IPS-15b (cell line): ENCODE data around the gene PSMD7.

ENCODE experiments used
- H3K27me3 ChIP-seq: one replicate; pipeline ENCODE4 v1.6.1; 2013; ENCODE audit warnings: low read length; ENCODE audit not compliant: control insufficient read depth, insufficient read depth
- H3K36me3 ChIP-seq: one replicate; pipeline ENCODE4 v1.6.1; 2013; ENCODE audit warnings: low read length; ENCODE audit not compliant: control insufficient read depth, insufficient read depth
- H3K4me1 ChIP-seq: one replicate; pipeline ENCODE4 v1.6.1; 2013; ENCODE audit warnings: mild to moderate bottlenecking, low read length; ENCODE audit not compliant: control insufficient read depth, insufficient read depth
- H3K4me3 ChIP-seq: one replicate; pipeline ENCODE4 v1.5.1; 2013; ENCODE audit warnings: low read depth, low read length
- H3K9ac ChIP-seq: one replicate; pipeline ENCODE4 v1.6.1; 2013; ENCODE audit warnings: low read depth, mild to moderate bottlenecking, low read length
- H3K9me3 ChIP-seq: one replicate; pipeline ENCODE4 v1.6.1; 2013; ENCODE audit warnings: mild to moderate bottlenecking, low read length; ENCODE audit not compliant: control insufficient read depth, insufficient read depth

Gene PSMD7

GRCh38 chr16:74296432-74297144 is at the start of gene PSMD7:
Gene PSMD7, plus strand, starts transcription at chr16:74296814. Its CDS starts 101 bp downstream, at chr16:74296915.
- H3K36me3 ChIP-seq: peaks cover 20% of the 10 kb centered on the region
- H3K9ac ChIP-seq: peak within 1 kb of the TSS; percentile 97
- H3K9me3 ChIP-seq: no peaks in the 10 kb centered on the region
- no peaks in the 10 kb centered on the region for H3K4me1 ChIP-seq
- H3K4me3 ChIP-seq: peak within 1 kb of the TSS; percentile 84
- no peaks in the 10 kb centered on the region for H3K27me3 ChIP-seq

GRCh38 chr16:74249254-74249653 is 47.4 kb upstream of the PSMD7 start:
- Histone ChIP-seq H3K9me3 (no peaks in the 10 kb centered on the region), H3K27me3 (no peaks in the 10 kb centered on the region), H3K4me3 (no peak overlapping the region), H3K4me1 (no peaks in the 10 kb centered on the region), H3K9ac (no peak overlapping the region), H3K36me3 (no peaks in the 10 kb centered on the region)

GRCh38 chr16:74249846-74250245 is 46.8 kb upstream of the PSMD7 start:
- Histone ChIP-seq H3K27me3 (no peaks in the 10 kb centered on the region), H3K4me1 (no peaks in the 10 kb centered on the region), H3K4me3 (no peak overlapping the region), H3K9ac (no peak overlapping the region), H3K36me3 (no peaks in the 10 kb centered on the region), H3K9me3 (no peaks in the 10 kb centered on the region)

GRCh38 chr16:74252329-74252728 is 44.3 kb upstream of the PSMD7 start:
- H3K36me3 ChIP-seq: no peaks in the 10 kb centered on the region
- H3K27me3 ChIP-seq: no peaks in the 10 kb centered on the region
- no peaks in the 10 kb centered on the region for H3K9me3 ChIP-seq
- H3K9ac ChIP-seq: no peak overlapping the region
- no peaks in the 10 kb centered on the region for H3K4me1 ChIP-seq
- no peak overlapping the region for H3K4me3 ChIP-seq

- Histone ChIP-seq H3K9ac (no peak overlapping the region), H3K27me3 (no peaks in the 10 kb centered on the region), H3K36me3 (no peaks in the 10 kb centered on the region), H3K4me3 (no peak overlapping the region), H3K4me1 (no peaks in the 10 kb centered on the region), H3K9me3 (no peaks in the 10 kb centered on the region)
These were observed 43.3 kb upstream of the PSMD7 start for GRCh38 chr16:74253161-74253938.

- H3K27me3 ChIP-seq: no peaks in the 10 kb centered on the region
- H3K4me3 ChIP-seq: no peak overlapping the region
- no peaks in the 10 kb centered on the region for H3K4me1 ChIP-seq
- H3K36me3 ChIP-seq: no peaks in the 10 kb centered on the region
- H3K9ac ChIP-seq: no peak overlapping the region
- H3K9me3 ChIP-seq: no peaks in the 10 kb centered on the region
These were observed 39.6 kb upstream of the PSMD7 start for GRCh38 chr16:74257061-74257460.

GRCh38 chr16:74261068-74261467 is 35.5 kb upstream of the PSMD7 start:
- H3K4me3 ChIP-seq: no peak overlapping the region
- H3K4me1 ChIP-seq: no peaks in the 10 kb centered on the region
- H3K9me3 ChIP-seq: no peaks in the 10 kb centered on the region
- H3K36me3 ChIP-seq: no peaks in the 10 kb centered on the region
- H3K27me3 ChIP-seq: no peaks in the 10 kb centered on the region
- H3K9ac ChIP-seq: no peak overlapping the region

- no peak overlapping the region for H3K9ac ChIP-seq
- H3K4me1 ChIP-seq: no peaks in the 10 kb centered on the region
- no peaks in the 10 kb centered on the region for H3K9me3 ChIP-seq
- H3K27me3 ChIP-seq: no peaks in the 10 kb centered on the region
- H3K36me3 ChIP-seq: no peaks in the 10 kb centered on the region
- no peak overlapping the region for H3K4me3 ChIP-seq
These were observed 31.8 kb upstream of the PSMD7 start for GRCh38 chr16:74264811-74265210.

- no peaks in the 10 kb centered on the region for H3K36me3 ChIP-seq
- H3K9me3 ChIP-seq: no peaks in the 10 kb centered on the region
- H3K4me1 ChIP-seq: no peaks in the 10 kb centered on the region
- H3K27me3 ChIP-seq: no peaks in the 10 kb centered on the region
- no peak overlapping the region for H3K9ac ChIP-seq
- no peak overlapping the region for H3K4me3 ChIP-seq
These were observed 28.2 kb upstream of the PSMD7 start for GRCh38 chr16:74268372-74268782.

GRCh38 chr16:74271872-74272271 is 24.7 kb upstream of the PSMD7 start:
- H3K9ac ChIP-seq: no peak overlapping the region
- H3K4me3 ChIP-seq: no peak overlapping the region
- no peaks in the 10 kb centered on the region for H3K36me3 ChIP-seq
- H3K4me1 ChIP-seq: peaks cover 10% of the 10 kb centered on the region
- H3K9me3 ChIP-seq: no peaks in the 10 kb centered on the region
- no peaks in the 10 kb centered on the region for H3K27me3 ChIP-seq

GRCh38 chr16:74275031-74275636 is 21.5 kb upstream of the PSMD7 start:
- Histone ChIP-seq H3K4me1 (peaks cover 10% of the 10 kb centered on the region), H3K27me3 (no peaks in the 10 kb centered on the region), H3K36me3 (no peaks in the 10 kb centered on the region), H3K9ac (no peak overlapping the region), H3K9me3 (no peaks in the 10 kb centered on the region), H3K4me3 (no peak overlapping the region)

GRCh38 chr16:74275711-74276110 is 20.9 kb upstream of the PSMD7 start:
- H3K27me3 ChIP-seq: no peaks in the 10 kb centered on the region
- peaks cover 10% of the 10 kb centered on the region for H3K4me1 ChIP-seq
- no peak overlapping the region for H3K9ac ChIP-seq
- no peak overlapping the region for H3K4me3 ChIP-seq
- H3K36me3 ChIP-seq: no peaks in the 10 kb centered on the region
- no peaks in the 10 kb centered on the region for H3K9me3 ChIP-seq
